NB4 (cell line): ENCODE measurements around the gene NEUROG1.

Experiments
- CTCF ChIP-seq: IDR thresholded peaks from one replicate; pipeline ENCODE4 v1.5.1; 2012; ENCODE audit warnings: low read depth, low read length
- MYC ChIP-seq: IDR thresholded peaks from 2 replicates; pipeline ENCODE4 v1.6.1; 2011; ENCODE audit warnings: low read depth, low read length
- POLR2A ChIP-seq: IDR thresholded peaks from 2 replicates; pipeline ENCODE4 v1.6.1; 2011; ENCODE audit warnings: mild to moderate bottlenecking; ENCODE audit not compliant: insufficient read length; ENCODE audit errors: extremely low read depth

GRCh38 chr5:135533334-135533733 lies 2.4 kb downstream of the NEUROG1 start:
- no peak for TF ChIP-seq CTCF
- TF ChIP-seq POLR2A = no peak
- no peak for TF ChIP-seq MYC
